GM12891 (cell line): ENCODE data around the gene CD209.

ENCODE experiments used
- POLR2A ChIP-seq: IDR thresholded peaks from 2 replicates; pipeline ENCODE4 v1.6.1; 2011; ENCODE audit warnings: low read depth, low read length, control low read depth
- POLR2AphosphoS5 ChIP-seq: IDR thresholded peaks from 2 replicates; pipeline ENCODE4 v1.6.1; 2011; ENCODE audit warnings: low read depth, low read length, control low read depth
- TAF1 ChIP-seq: IDR thresholded peaks from 2 replicates; pipeline ENCODE4 v1.6.1; 2011; ENCODE audit warnings: low read depth, low read length, control low read depth

DNA sequence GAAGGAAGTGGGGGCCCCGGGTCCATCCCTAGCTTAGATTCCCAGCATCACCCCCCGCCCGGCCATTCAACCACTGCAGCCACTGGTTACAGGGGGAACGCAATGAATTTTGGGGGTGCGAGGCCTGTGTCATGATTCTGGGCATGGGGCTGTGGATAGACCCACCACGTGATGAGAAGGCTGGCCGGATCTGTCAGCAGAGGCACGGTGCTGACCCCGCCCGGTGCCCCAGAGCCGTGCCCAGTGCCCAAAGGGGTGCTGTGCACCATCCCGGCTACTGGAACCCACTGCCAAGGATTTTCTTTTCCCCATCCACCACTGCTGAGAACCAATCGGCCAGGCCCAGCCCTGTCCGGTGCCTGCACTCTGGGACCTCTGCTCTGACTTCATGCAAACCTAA is 43.1 kb upstream of the CD209 start:
- TF ChIP-seq POLR2A (no peak), TAF1 (no peak), POLR2AphosphoS5 (no peak)
